Endothelial cell (in vitro differentiated cells): ENCODE results near the gene LZTS3. TPM values are rescaled to one million over a fixed set of nuclear protein-coding genes. Genes with fewer than 3 reads are reported as not detected.
"Not testable (repeated sequence)": the region's sequence is repeated elsewhere in the genome, so short reads cannot be mapped to it uniquely, and the experiment has no call there.

Experiments
- DNase-seq: peaks from one replicate; pipeline ENCODE4 v3.0.0; 2021; ENCODE audit warnings: low spot score
- H3K27ac Mint-ChIP-seq: one replicate; pipeline ENCODE4 v1.8.0; 2021; ENCODE audit warnings: mixed read lengths, inconsistent platforms; ENCODE audit not compliant: unreplicated experiment
- H3K27me3 Mint-ChIP-seq: one replicate; pipeline ENCODE4 v1.8.0; 2021; ENCODE audit warnings: mild to moderate bottlenecking, moderate library complexity, mixed read lengths, inconsistent platforms; ENCODE audit not compliant: unreplicated experiment
- H3K36me3 Mint-ChIP-seq: one replicate; pipeline ENCODE4 v1.8.0; 2021; ENCODE audit warnings: mild to moderate bottlenecking, low read depth, mixed read lengths, inconsistent platforms; ENCODE audit not compliant: unreplicated experiment
- H3K4me1 Mint-ChIP-seq: one replicate; pipeline ENCODE4 v1.8.0; 2021; ENCODE audit warnings: mild to moderate bottlenecking, mixed read lengths, inconsistent platforms; ENCODE audit not compliant: unreplicated experiment
- H3K4me3 Mint-ChIP-seq: one replicate; pipeline ENCODE4 v1.8.0; 2021; ENCODE audit warnings: mild to moderate bottlenecking, mixed read lengths, inconsistent platforms; ENCODE audit not compliant: unreplicated experiment
- H3K9me3 Mint-ChIP-seq: one replicate; pipeline ENCODE4 v1.8.0; 2021; ENCODE audit warnings: mixed read lengths, inconsistent platforms; ENCODE audit not compliant: unreplicated experiment
- CTCF ChIP-seq: fragments of 200-600 bp; sonication (generic); IDR thresholded peaks from one replicate; pipeline ENCODE4 v1.5.0; 2021; ENCODE audit warnings: antibody characterized with exemption; ENCODE audit not compliant: unreplicated experiment
- total RNA-seq: library from RNA; stranded (reverse); fragmentation: NEBNext Ultra II Directional; extraction: Animal tissue kit (Norgen Biotek cat#: 25700); gene quantifications from one replicate; pipeline ENCODE4 v1.2.1, GENCODE V29; 2021; ENCODE audit not compliant: unreplicated experiment

Gene LZTS3
- total RNA-seq, 1 donor from 2014 or later: 6.1 TPM

GRCh38 chr20:3123542-3123941, 49.8 kb downstream of the LZTS3 start:
- Mint-ChIP-seq H3K27ac (no peak overlapping the region), H3K27me3 (peaks cover 9% of the 10 kb centered on the region), H3K9me3 (no peaks in the 10 kb centered on the region), H3K4me3 (peak overlapping the region; percentile 82), H3K36me3 (peaks cover 34% of the 10 kb centered on the region), H3K4me1 (peaks cover 14% of the 10 kb centered on the region)
- DNase-seq: no peak
- no peak for TF ChIP-seq CTCF

- no peak for TF ChIP-seq CTCF
- Mint-ChIP-seq H3K4me3 (peak overlapping the region; percentile 63), H3K4me1 (peaks cover 14% of the 10 kb centered on the region), H3K36me3 (peaks cover 34% of the 10 kb centered on the region), H3K27ac (no peak overlapping the region), H3K27me3 (peaks cover 9% of the 10 kb centered on the region), H3K9me3 (no peaks in the 10 kb centered on the region)
- DNase-seq: no peak
Observed at GRCh38 chr20:3121955-3122610, 51.3 kb downstream of the LZTS3 start.

GRCh38 chr20:3121271-3121911, 52.0 kb downstream of the LZTS3 start:
- Mint-ChIP-seq H3K9me3 (no peaks in the 10 kb centered on the region), H3K27ac (no peak overlapping the region), H3K4me3 (peak overlapping the region; percentile 22), H3K36me3 (peaks cover 34% of the 10 kb centered on the region), H3K27me3 (peaks cover 5% of the 10 kb centered on the region), H3K4me1 (peaks cover 14% of the 10 kb centered on the region)
- no peak for TF ChIP-seq CTCF
- no peak for DNase-seq

- no peak overlapping the region for H3K4me3 Mint-ChIP-seq
- no peaks in the 10 kb centered on the region for H3K9me3 Mint-ChIP-seq
- no peak overlapping the region for H3K27ac Mint-ChIP-seq
- no peak for DNase-seq
- no peak for TF ChIP-seq CTCF
- peaks cover 5% of the 10 kb centered on the region for H3K27me3 Mint-ChIP-seq
- H3K4me1 Mint-ChIP-seq: peaks cover 14% of the 10 kb centered on the region
- H3K36me3 Mint-ChIP-seq: peaks cover 34% of the 10 kb centered on the region
Observed at GRCh38 chr20:3119044-3119443, 54.3 kb downstream of the LZTS3 start.

GRCh38 chr20:3117839-3118379, 55.4 kb downstream of the LZTS3 start:
- peak; percentile 21 for TF ChIP-seq CTCF

More at GRCh38 chr20:3117839-3118379, 55.4 kb downstream of the LZTS3 start:
- H3K4me3 Mint-ChIP-seq, H3K27ac Mint-ChIP-seq, H3K9me3 Mint-ChIP-seq, H3K27me3 Mint-ChIP-seq: not testable (repeated sequence)
- Mint-ChIP-seq H3K36me3 (peaks cover 23% of the 10 kb centered on the region), H3K4me1 (peaks cover 17% of the 10 kb centered on the region)
- DNase-seq: peak; percentile 38
